Calu3 (cell line): Measurements from ENCODE around the gene CMPK1. TPM values are rescaled to one million over a fixed set of nuclear protein-coding genes. Genes with fewer than 3 reads are reported as not detected.

Experiments
- BruUV-seq: library from RNA; stranded (reverse); fragments of 400-500 nt; replicated peaks from 2 replicates; lab custom pipeline; 2021; lab: Mats Ljungman, UMichigan
- CTCF ChIA-PET: fragments of 300-600 bp; sonication (Branson Sonifier 250); formaldehyde crosslinking; loops from one replicate; lab custom pipeline; 2022; ENCODE audit warnings: antibody characterized with exemption; lab: Charles Lee
- DNase-seq: peaks from one replicate; pipeline ENCODE4 v3.0.0; 2022
- H3K27ac Mint-ChIP-seq: one replicate; pipeline ENCODE4 v1.8.0; 2022; ENCODE audit warnings: mixed read lengths; ENCODE audit not compliant: unreplicated experiment
- H3K27me3 Mint-ChIP-seq: one replicate; pipeline ENCODE4 v1.8.0; 2022; ENCODE audit warnings: mixed read lengths; ENCODE audit not compliant: unreplicated experiment
- H3K36me3 Mint-ChIP-seq: one replicate; pipeline ENCODE4 v1.8.0; 2022; ENCODE audit warnings: mild to moderate bottlenecking, moderate library complexity, mixed read lengths; ENCODE audit not compliant: insufficient read depth, unreplicated experiment
- H3K4me1 Mint-ChIP-seq: one replicate; pipeline ENCODE4 v1.8.0; 2022; ENCODE audit warnings: mild to moderate bottlenecking, low read depth, mixed read lengths; ENCODE audit not compliant: unreplicated experiment
- H3K4me3 Mint-ChIP-seq: one replicate; pipeline ENCODE4 v1.8.0; 2022; ENCODE audit warnings: mild to moderate bottlenecking, low read depth, moderate library complexity, mixed read lengths; ENCODE audit not compliant: unreplicated experiment
- H3K9me3 Mint-ChIP-seq: one replicate; pipeline ENCODE4 v1.8.0; 2022; ENCODE audit warnings: low read depth, mixed read lengths; ENCODE audit not compliant: unreplicated experiment
- intact Hi-C: fragments of 100-400 bp; cut with micrococcal nuclease; formaldehyde crosslinking; loops from one replicate; pipeline ENCODE4 v1.10.0; 2022; ENCODE audit not compliant: unreplicated experiment
- total RNA-seq: library from RNA; stranded (reverse); gene quantifications from 2 replicates; pipeline ENCODE4 v1.2.3, GENCODE V29; 2022
- TF ChIP-seq, protein P1 (sequence below): fragments of 200-600 bp; IDR thresholded peaks from one replicate; pipeline ENCODE4 v1.8.0; 2022; ENCODE audit warnings: antibody characterized with exemption; ENCODE audit not compliant: unreplicated experiment

CMPK1 gene
- total RNA-seq, 1 experiment from 2014 or later, result 162 TPM

DNA sequence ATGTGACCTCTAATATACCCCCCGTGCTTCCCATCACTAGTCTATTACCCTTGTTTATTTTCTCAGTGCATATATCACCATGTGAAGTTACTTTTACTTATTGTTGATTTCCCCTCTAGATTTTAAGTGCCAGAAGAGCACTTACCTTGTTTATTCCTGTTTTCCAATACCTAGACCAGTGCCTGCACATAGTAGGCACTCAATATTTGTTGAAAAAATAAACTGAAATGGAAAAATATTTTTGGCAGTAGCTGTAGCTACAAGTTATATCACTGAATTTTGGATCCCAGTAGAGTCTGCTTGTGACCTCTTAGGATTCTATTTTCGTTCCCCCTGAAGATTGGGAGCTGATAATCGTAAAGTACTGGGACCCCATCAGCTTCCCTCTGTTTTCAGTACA is 50.5 kb downstream of the CMPK1 start:
- no peak for DNase-seq
- no peaks in the 10 kb centered on the region for H3K9me3 Mint-ChIP-seq
- TF ChIP-seq, protein P1, sequence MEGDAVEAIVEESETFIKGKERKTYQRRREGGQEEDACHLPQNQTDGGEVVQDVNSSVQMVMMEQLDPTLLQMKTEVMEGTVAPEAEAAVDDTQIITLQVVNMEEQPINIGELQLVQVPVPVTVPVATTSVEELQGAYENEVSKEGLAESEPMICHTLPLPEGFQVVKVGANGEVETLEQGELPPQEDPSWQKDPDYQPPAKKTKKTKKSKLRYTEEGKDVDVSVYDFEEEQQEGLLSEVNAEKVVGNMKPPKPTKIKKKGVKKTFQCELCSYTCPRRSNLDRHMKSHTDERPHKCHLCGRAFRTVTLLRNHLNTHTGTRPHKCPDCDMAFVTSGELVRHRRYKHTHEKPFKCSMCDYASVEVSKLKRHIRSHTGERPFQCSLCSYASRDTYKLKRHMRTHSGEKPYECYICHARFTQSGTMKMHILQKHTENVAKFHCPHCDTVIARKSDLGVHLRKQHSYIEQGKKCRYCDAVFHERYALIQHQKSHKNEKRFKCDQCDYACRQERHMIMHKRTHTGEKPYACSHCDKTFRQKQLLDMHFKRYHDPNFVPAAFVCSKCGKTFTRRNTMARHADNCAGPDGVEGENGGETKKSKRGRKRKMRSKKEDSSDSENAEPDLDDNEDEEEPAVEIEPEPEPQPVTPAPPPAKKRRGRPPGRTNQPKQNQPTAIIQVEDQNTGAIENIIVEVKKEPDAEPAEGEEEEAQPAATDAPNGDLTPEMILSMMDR, result no peak
- intact Hi-C loops, result no loop called here
- no peaks in the 10 kb centered on the region for H3K4me1 Mint-ChIP-seq
- CTCF ChIA-PET, result interaction anchor here (0.7 kb wide), 2 partner anchors 16 to 860 kb away, joined by 3 to 5 read pairs; no protein-coding TSS in a partner anchor
- BruUV-seq, result no TSS peak
- peaks cover 17% of the 10 kb centered on the region for H3K27me3 Mint-ChIP-seq
- H3K27ac Mint-ChIP-seq, result no peak overlapping the region
- H3K36me3 Mint-ChIP-seq, result peaks cover 52% of the 10 kb centered on the region
- no peak overlapping the region for H3K4me3 Mint-ChIP-seq

DNA sequence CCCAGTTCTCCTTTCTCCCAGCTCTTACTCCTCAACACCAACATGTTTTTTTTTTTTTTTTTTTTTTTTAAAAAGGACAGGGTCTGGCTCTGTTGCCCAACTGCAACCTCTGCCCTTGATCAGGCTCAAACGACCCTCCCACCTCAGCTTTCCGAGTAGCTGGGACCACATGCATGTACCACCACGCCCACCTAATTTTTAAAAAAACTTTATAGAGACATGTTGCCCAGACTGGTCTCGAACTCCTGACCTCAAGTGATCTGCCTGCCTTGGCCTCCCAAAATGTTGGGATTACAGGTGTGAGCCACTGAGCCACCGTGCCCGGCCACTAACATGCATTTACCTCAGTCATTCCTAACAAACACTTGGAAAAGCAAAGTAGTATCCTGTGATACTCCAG is 51.4 kb downstream of the CMPK1 start:
- CTCF ChIA-PET, result no interaction called here
- intact Hi-C loops, result loop anchor here (5.0 kb wide), 2 partner anchors 37 to 327 kb away; no protein-coding TSS in a partner anchor
- no peak overlapping the region for H3K4me3 Mint-ChIP-seq

DNA sequence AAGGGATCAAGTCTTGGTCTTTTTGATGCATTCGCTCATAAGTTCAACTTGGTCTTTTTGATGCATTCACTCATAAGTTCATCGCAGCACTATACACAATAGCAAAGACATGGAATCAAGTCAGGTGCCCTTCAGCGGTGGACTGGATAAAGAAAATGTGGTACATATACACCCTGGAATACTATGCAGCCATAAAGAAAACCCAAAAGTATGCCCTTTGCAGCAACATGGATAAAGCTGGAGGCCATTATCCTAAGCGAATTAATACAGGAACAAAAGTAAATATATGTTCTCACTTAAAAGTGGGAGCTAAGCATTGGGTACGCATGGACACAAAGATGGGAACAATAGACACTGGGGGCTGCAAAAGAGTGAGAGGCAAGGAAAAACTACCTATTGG is 52.7 kb downstream of the CMPK1 start:
- Mint-ChIP-seq H3K27ac (no peak overlapping the region), H3K4me3 (no peak overlapping the region), H3K36me3 (peaks cover 50% of the 10 kb centered on the region), H3K4me1 (no peaks in the 10 kb centered on the region), H3K27me3 (peaks cover 17% of the 10 kb centered on the region), H3K9me3 (no peaks in the 10 kb centered on the region)
- CTCF ChIA-PET, result interaction anchor here (0.7 kb wide), 1 partner anchor 64 kb away, joined by 3 read pairs; no protein-coding TSS in a partner anchor
- TF ChIP-seq, protein P1, result no peak
- no TSS peak for BruUV-seq
- no peak for DNase-seq
- intact Hi-C loops, result loop anchor here (5.0 kb wide), 2 partner anchors 36 to 326 kb away; no protein-coding TSS in a partner anchor

More for the DNA sequence above, 51.4 kb downstream of the CMPK1 start:
- H3K27me3 Mint-ChIP-seq, result peaks cover 17% of the 10 kb centered on the region
- TF ChIP-seq, protein P1, result no peak
- no peaks in the 10 kb centered on the region for H3K9me3 Mint-ChIP-seq
- no peaks in the 10 kb centered on the region for H3K4me1 Mint-ChIP-seq
- no TSS peak for BruUV-seq
- peaks cover 50% of the 10 kb centered on the region for H3K36me3 Mint-ChIP-seq
- H3K27ac Mint-ChIP-seq, result no peak overlapping the region
- DNase-seq, result no peak

DNA sequence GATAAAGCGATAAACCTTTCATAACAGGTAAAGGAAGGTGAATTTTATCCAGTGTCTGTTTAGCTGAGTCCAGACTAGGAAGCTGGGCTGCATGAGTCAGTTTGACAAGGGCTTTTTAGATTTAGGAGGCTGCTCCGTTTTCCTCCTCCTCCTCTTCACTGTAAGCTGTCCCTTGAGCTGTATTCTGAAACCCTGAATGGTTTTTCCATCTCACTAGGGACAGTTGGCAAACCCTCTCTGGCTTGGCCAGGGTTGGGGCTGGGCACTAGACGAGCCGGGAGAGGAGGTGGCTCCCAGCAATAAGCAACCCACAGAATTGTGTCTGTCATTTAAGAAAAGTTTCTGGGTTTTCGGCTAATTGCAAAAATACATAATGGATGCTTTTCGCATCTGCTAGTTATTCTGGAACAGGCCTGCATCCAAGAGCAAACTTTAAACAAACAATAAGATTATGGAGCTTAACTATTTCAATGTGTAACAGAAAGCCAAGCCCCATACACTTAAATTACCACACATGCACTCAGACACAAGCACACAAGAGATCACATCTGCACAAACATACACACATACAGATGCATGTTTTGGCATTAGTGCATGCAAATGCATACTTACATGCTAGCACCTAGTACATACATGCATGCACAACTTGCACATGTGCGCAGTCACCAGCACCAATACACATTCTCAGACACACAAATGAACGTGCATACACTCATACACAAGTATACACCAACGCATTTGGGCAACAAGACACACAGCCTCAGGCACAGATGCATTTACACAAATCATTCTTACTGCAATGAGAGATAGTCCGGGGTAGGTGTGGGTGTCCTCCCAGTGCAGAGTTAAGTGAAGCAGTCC is 54.7 kb downstream of the CMPK1 start:
- peaks cover 17% of the 10 kb centered on the region for H3K27me3 Mint-ChIP-seq
- peaks cover 41% of the 10 kb centered on the region for H3K36me3 Mint-ChIP-seq
- BruUV-seq, result TSS peak; percentile 30
- no peak overlapping the region for H3K4me3 Mint-ChIP-seq
- CTCF ChIA-PET, result interaction anchor here (0.8 to 2.5 kb wide), 5 partner anchors 47 to 340 kb away, joined by 3 to 37 read pairs (median 4); partner anchors contain the start of gene FOXD2
- no peak for DNase-seq
- H3K4me1 Mint-ChIP-seq, result no peaks in the 10 kb centered on the region
- TF ChIP-seq, protein P1, result no peak
- H3K27ac Mint-ChIP-seq, result peak overlapping the region; percentile 40
- intact Hi-C loops, result loop anchor here (1.0 to 5.0 kb wide), 3 partner anchors 34 to 338 kb away; no protein-coding TSS in a partner anchor
- no peaks in the 10 kb centered on the region for H3K9me3 Mint-ChIP-seq
